GM18526 (cell line): ENCODE data around the gene COL4A2.

Source experiments
- POLR2A ChIP-seq: IDR thresholded peaks from 3 replicates; pipeline ENCODE4 v1.6.1; 2011; ENCODE audit not compliant: insufficient read length; ENCODE audit errors: extremely low read depth

The COL4A2 gene

DNA sequence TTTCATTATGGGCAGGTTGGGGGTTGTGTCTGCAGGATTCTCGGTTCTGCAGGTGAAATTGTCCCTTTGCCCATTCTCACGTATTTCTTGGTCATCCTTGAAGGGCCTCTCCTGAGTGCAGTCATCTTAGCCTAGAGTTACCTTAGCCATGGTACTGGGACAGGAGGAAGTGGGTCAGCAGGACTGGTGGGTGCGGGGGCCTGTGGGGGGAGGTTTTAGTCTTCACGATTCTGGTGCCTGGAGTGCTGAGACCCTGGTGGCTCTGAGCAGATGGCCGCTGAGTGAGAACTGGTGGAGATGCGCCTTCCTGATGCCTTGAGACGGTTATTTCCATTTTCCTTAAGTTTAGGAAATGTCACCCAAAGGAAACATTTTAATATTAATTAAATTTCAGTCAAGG lies 11.8 kb downstream of the COL4A2 start:
- TF ChIP-seq POLR2A, result no peak

DNA sequence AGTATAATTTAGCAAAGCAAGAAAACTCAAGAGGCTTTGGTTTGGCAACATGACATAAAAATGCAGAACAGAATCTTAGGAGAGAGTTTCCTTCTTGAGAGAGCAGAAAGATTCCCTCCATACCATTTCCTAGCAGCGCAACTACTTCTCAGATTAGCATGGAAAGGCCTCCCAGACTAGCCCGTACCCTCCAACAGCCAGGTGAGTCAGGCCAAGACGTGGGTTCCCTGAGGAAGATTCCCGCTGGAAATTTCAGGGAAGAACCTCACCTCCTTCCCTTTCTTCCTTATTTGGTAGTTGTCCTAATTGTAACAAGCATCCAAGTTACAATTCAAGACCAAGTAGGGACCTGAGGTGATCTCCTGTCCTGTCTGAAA lies 12.3 kb downstream of the COL4A2 start:
- no peak for TF ChIP-seq POLR2A

DNA sequence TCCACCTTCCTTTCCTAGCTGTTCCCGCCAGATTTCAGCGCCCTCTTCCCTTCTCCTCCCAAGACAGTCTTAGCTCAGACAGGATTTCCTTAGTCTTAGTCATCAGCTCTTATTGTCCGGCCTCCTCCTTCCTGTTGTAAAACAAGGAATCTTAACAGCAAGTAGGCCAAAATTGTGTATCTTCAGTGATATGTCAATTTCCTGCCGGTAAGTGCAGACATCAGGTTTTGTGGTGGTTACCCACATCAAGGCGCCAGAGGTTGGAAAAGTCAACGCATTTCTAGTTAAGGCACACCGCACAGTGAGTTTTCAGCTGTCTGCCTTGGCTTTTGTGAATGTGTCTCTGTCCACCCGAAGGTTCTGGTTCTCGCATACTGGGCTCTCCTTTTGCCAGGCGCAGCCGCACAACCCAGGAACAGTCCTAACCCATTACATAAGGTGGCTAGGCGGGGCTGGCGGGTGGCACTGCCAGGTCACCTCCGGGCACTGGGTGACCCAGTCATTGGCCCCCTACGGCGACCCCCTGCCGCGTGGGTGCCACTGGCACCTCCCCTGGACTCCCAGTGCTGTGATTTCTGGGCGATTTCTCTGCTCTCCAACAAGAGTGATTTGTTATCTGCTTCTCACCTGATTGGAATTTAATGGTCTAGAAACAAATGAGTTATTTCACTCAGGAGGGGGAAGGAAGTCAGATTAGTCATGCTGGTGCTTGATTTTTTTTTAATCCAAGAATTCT lies 12.9 kb downstream of the COL4A2 start:
- no peak for TF ChIP-seq POLR2A

DNA sequence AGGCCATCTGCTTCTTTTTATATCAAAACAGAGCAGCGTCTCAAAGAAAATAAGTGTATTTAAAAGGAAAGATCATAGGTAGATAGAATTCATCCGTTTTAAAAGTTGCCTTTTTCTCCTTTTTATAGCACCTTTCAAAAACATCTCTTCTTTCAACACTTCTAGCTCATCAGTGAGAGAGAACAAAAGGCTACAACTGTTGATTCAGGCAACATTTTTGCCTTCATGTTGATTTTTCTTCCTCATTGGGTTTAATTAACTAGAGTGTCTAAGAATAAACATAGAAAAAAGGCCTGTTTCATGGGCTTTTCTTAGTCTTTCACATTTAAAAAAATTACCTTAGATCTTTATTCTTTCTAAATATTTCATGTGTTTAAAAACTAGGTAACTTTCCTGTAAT lies 13.6 kb downstream of the COL4A2 start:
- TF ChIP-seq POLR2A, result no peak

DNA sequence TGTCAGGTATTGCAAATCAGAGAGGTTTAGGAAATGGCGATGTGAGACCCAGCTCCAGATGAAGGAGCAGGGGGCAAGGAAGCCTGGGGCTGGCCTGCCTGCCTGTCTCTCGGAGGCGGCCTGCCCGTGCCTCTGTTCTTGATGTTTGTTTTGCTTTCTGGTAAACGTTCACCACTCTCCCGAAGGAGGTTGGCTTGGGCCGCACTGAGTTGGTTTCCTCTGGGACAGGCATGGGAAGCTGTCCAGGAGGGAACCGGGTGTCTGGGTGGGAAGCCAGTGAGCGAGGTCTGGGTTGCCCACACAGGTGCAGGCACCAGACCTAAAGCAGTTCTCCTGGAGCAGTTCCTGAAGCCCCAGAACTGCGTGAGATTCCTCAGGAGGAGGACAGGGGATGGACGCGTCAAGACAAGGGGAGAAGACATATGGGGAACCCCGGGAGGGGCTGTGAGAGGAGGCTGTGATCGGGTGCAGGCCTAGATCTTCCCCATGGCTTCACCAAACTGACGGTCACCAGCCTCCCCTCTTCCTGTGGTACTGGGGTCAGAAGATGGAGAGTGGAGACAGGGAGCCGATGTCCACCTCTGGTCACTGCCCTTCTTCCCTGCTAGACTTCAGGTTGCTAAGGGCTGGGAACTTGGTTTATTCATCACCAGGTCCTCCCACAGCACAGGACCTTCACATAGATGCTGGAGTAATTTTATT lies 15.2 kb downstream of the COL4A2 start:
- TF ChIP-seq POLR2A, result no peak

DNA sequence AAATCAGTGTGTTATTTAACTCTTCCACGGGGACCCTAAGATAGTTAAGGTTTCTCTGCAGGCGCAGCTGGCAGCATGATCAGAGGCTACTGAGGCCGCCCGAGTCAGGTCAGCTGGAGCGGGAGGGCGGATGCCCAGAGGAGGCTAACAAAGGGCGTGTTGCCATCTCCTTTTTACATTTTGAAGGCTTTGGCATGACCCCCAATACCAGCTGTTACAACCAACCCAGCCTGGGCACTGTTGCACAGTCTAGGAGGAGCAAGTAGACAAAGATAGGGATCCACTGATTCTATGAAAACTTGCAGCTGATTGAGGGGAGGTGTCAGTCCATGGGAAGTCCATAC lies 15.7 kb downstream of the COL4A2 start:
- no peak for TF ChIP-seq POLR2A

DNA sequence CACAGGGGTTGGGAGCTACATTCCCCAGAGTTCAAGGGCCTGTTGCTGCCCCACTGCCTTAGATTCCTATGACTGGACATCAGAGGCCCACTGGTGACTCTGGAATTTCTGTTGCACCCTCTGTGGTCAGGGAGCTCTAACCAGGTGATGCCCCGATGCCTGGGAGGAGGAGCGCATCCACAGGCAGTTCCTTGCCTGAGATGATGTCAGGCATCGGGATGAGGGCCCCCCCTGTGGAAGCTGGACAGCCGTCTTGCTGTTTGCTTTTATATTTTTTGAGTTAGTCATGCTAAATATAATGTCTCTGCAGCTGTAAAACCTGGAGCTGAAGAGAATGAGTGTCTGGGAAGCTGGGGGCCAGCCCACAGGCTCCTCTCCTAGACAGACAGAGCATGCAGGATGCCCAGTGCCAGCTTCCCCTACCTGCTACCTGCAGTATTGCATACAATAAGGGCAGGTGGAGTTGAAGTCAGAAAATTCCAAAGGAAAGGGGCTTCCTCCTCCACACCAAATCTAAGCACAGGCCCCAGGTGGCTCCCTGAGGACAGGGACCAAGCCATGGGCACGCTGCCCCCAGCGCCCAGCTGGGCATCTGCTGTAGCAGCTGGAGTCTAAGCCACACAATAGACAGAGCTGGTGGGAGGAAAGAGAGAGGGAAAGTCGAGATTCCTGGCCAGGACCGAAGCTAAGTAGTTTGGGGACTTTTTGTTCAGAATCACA lies 16.2 kb downstream of the COL4A2 start:
- TF ChIP-seq POLR2A, result no peak

DNA sequence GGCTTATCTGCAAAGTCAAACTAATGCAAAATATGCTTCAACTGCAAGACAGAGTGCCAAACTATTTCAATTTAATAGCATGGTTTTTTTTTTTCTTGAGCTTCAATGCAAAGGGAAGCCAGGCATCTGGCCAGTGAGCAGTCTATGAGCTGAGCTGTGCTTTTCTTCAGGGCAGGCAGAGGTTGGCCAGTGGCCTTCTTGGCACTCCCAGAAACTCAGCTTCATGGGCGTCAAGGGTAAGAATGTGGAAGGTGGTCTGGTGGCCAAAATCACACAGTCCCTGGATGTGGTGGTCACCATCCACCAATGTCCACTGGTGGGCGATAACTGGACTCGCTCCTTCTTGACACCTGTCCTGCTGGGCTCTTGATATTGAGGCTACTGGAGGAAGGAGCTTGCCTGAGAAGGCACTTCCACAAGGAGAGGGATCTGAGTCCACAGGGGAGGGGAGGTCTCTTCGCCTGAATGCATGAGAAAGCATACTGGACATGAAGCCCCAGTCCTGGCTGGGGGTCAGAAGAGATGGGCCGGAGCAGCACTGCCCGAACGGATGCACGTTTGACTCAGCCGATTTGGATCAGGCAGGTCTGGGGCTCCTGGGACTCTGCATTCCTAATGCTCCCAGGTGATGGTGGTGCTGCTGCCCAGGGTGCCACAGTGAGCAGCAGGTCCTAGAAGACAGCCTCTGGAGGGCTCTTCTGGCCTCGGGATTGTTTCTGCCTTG lies 17.1 kb downstream of the COL4A2 start:
- no peak for TF ChIP-seq POLR2A

DNA sequence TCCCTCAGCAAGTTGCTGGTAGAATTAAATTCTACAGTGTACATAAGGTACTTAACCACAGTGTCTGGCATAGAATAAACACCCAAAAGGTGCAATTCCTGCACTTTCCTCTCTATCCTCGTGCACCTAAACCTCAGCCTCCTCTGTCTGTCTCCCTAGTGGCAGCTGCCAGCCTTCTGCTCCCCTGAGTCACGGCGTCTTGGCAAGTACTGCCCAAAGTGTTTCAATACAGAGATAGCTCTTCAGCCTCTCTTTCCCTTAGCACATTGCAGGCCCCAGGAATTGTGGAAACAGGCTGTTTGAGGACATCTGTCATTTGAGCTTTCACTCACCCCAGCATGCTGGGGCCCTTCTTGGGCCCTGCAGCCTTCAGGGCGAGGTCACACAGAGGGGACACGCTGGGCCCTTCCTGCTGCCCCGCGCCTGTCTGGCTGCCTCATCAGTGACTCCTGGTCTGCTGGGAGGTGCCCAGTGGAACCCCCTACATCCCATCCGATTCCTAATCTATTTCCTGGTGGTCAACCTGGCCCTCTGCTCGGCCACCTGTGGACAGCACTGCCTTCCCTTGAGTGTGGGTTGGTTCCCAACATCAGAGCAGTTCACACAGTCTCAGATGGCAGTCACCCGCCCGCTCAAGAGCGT lies 19.3 kb downstream of the COL4A2 start:
- no peak for TF ChIP-seq POLR2A

DNA sequence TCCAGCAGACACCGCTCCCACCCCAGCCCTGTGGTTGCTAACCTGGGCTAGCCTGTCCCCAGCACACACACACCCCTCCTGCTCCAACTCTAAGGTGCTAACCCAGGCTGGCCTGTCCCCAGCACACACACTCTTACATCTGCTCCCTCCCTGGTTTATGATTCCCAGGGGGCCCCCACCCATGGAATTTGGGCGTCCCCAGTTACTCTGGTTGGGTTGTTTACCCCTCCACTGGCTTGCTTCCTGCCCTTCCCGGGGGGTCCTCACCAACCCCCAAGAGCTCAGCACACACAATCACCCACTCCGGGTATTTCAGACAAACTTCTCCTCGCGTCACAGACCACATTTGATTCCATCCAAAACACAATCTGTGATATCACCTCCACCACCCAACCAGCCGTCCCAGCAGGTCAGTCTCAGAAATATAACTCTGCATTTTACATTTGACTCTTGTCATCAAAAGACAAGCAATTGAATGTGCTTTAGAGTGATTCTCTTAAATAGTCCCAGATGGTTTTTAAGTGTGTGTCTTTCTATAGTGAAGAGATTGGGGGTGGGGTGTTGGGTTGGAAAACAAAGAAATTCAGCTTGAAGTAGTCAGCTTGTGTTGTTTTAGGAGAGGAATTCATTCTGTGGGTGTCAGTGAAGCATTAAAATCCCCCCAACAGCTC lies 20.1 kb downstream of the COL4A2 start:
- no peak for TF ChIP-seq POLR2A

DNA sequence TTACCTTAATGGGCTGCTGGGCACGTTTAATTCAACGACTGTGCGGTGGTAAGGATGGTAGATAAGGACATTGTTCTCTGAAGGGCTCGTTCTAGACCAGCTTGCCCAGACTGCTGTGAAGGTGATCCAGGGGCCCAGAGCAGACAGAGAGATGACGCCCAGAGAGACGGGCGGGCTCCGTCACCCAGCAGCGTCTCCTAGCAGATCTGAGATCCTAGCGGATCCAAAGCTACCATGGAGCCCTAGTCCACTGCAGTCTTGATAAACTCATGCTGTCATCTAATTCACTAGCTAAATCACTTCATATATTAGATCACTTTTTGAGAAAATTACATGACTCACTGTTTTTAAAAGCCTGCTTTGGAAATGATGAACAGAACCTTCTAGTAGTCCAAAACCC lies 21.5 kb downstream of the COL4A2 start:
- TF ChIP-seq POLR2A, result no peak

DNA sequence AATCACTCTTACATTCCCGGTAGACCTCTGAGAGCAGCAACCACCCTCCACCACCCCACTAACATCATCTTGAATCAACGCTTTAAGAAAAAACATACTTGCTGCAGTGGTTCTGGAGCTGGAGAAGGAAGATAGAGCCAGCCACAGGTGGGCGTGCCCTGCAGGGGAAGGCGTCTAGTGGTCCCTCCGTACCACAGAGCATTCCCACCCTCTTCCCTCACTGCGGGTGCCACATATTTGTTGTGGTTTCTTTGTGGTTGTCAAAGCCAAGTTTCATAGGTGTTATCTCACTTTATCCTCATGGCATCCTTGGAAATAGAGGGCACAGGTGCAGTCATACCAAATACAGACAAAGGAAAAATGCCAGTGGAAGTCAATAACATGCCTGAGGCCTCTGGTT lies 22.2 kb downstream of the COL4A2 start:
- no peak for TF ChIP-seq POLR2A

DNA sequence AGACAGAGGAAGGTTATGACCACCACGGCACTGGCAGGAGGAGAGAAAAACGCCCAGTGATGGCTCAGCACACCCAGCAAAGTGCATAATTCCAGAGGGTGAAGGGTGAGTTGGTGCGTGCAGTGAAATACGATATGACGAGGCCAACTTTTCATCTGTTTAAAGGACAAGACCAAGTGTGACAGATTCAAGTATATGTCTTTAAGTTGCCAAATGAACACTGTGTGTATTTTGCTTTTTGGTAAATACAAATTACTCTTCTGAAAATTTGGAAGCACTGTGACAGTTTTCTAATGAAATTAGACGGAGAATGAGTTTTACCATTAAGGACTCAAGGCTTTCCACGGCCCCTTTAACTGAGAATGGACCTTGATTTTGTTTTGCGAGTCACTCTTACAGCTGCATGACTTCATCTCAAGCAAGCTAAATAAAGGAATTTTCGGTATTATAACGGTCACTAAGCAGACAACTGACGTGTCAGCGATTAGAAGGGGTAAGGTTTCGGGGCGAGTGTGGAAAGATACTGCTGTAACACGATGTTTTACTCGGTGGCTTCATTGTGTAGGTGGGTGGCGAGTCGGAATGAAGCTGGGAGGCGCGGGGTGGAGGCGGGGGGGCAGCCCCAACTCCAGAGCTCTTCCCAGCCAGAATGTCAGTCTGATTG lies 22.8 kb downstream of the COL4A2 start:
- TF ChIP-seq POLR2A, result no peak

DNA sequence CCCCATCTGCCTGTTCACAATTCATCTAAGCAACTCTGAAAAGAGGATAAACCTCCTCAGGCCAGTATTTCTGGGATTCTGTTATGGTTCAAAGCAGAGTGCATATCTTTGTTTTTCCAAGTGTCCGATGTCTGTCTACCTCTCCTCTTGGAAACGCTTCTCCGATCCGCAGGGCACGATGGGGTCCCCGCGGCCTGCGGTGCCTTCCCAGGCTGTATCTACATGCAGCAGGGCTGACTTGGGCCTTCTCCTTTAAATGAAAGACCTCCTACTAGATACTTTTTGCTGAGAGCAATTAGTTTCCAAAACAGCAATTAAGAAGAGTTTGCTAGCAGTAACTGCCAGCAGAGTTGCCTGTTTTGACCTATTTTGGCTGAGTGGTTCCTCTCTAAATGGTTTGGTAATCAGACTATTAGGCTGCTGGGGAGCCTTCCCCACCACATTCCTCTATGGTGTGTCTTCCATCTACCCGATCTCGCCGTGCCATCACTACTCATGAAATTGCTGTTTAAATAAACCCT lies 23.5 kb downstream of the COL4A2 start:
- TF ChIP-seq POLR2A, result no peak
